ENCODE data around the gene NDUFAF2. TPM values are rescaled to one million over a fixed set of nuclear protein-coding genes. Genes with fewer than 3 reads are reported as not detected.

NDUFAF2 gene
- total RNA-seq, result 10 to 100 TPM in 1 of 4 donors, 1 to 10 TPM in 3; 5.4 to 56.1 (median 7.3) TPM

- peak; percentile 91 to 97 (median 91) for DNase-seq
- Histone ChIP-seq H3K27me3 (no peaks in the 10 kb centered on the region), H3K4me3 (peak within 1 kb of the TSS; percentile 61 to 80 (median 66)), H3K27ac (peak within 1 kb of the TSS; percentile 51 to 76 (median 73)), H3K36me3 (no peaks in the 10 kb centered on the region), H3K4me1 (peaks cover 0 to 23% (median 5%) of the 10 kb centered on the region in 4 donors), H3K9me3 (no peaks in the 10 kb centered on the region)
- TF ChIP-seq CTCF (IDR thresholded peaks at IDR 0.05), result no peak
- peak; percentile 23 to 47 for TF ChIP-seq POLR2A (IDR thresholded peaks at IDR 0.05)
These were observed at the start of gene NDUFAF2, which contains the start of gene ERCC8 for GRCh38 chr5:60944904-60945812. NDUFAF2 (plus strand) TSS chr5:60945205; CDS start chr5:60945256, 51 bp downstream. ERCC8 (minus strand) TSS chr5:60945070; CDS start chr5:60945008, 62 bp downstream.

- DNase-seq, result no peak
- H3K36me3 ChIP-seq, result peaks cover 0 to 25% (median 0%) of the 10 kb centered on the region in 3 donors
- TF ChIP-seq POLR2A (IDR thresholded peaks at IDR 0.05) (no peak), CTCF (IDR thresholded peaks at IDR 0.05) (no peak)
- no peak overlapping the region for H3K4me3 ChIP-seq
- H3K9me3 ChIP-seq, result no peaks in the 10 kb centered on the region
- no peak overlapping the region for H3K27ac ChIP-seq
- no peaks in the 10 kb centered on the region for H3K27me3 ChIP-seq
- H3K4me1 ChIP-seq, result no peaks in the 10 kb centered on the region
These were observed 48.0 kb upstream of the NDUFAF2 start for GRCh38 chr5:60896991-60897390.

DNA sequence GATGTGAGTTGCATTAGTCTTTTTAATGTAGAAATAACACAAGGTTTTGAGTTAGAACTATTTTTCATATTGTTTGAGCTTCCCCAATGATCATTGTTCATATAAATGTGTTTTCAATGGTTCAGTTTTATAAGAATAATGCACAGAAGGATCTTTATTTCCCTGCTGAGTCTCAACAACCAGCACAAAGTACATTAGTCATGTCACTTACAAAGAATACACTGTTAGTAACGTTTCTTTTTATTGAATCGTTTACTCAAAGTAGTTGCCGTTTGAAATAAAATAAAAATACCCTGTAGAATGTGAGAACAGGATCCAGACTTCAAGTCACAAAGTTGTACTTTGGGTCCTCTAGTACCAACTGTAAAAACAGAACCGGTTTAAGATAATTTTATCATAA lies 41.6 kb upstream of the NDUFAF2 start:
- DNase-seq, result no peak
- H3K4me1 ChIP-seq, result no peaks in the 10 kb centered on the region
- H3K36me3 ChIP-seq, result no peaks in the 10 kb centered on the region
- no peak overlapping the region for H3K4me3 ChIP-seq
- TF ChIP-seq CTCF (IDR thresholded peaks at IDR 0.05) (no peak), POLR2A (IDR thresholded peaks at IDR 0.05) (no peak)
- no peak overlapping the region for H3K27ac ChIP-seq
- no peaks in the 10 kb centered on the region for H3K27me3 ChIP-seq
- no peaks in the 10 kb centered on the region for H3K9me3 ChIP-seq

- no peak for TF ChIP-seq CTCF (IDR thresholded peaks at IDR 0.05)
- DNase-seq, result no peak
These were observed 28.4 kb upstream of the NDUFAF2 start for GRCh38 chr5:60916646-60917045.

GRCh38 chr5:60918466-60918865 lies 26.5 kb upstream of the NDUFAF2 start:
- Histone ChIP-seq H3K4me3 (no peak overlapping the region), H3K27me3 (no peaks in the 10 kb centered on the region), H3K9me3 (no peaks in the 10 kb centered on the region), H3K4me1 (no peaks in the 10 kb centered on the region), H3K27ac (no peak overlapping the region), H3K36me3 (no peaks in the 10 kb centered on the region)
- no peak for DNase-seq
- TF ChIP-seq CTCF (IDR thresholded peaks at IDR 0.05) (no peak), POLR2A (IDR thresholded peaks at IDR 0.05) (no peak)

More at GRCh38 chr5:60916646-60917045, 28.4 kb upstream of the NDUFAF2 start:
- Histone ChIP-seq H3K36me3 (no peaks in the 10 kb centered on the region), H3K4me3 (no peak overlapping the region), H3K27me3 (no peaks in the 10 kb centered on the region), H3K27ac (no peak overlapping the region), H3K9me3 (no peaks in the 10 kb centered on the region), H3K4me1 (no peaks in the 10 kb centered on the region)

All from Peyer's patch (tissue), 4 donors.